Activated naive CD4-positive, alpha-beta T cell treated with anti-CD3 and anti-CD28 coated beads, Interleukin-2, amount 50 U/mL, for 24 hours (primary cell): ENCODE data around the gene VPS13C.

Source experiments
- H3K27ac Mint-ChIP-seq: one replicate; pipeline ENCODE4 v1.8.0; 2021; ENCODE audit warnings: mild to moderate bottlenecking, mixed read lengths
- H3K27me3 Mint-ChIP-seq: one replicate; pipeline ENCODE4 v1.8.0; 2021; ENCODE audit warnings: mixed read lengths
- H3K36me3 Mint-ChIP-seq: one replicate; pipeline ENCODE4 v1.8.0; 2021; ENCODE audit warnings: mixed read lengths
- H3K4me1 Mint-ChIP-seq: one replicate; pipeline ENCODE4 v1.8.0; 2021; ENCODE audit warnings: mixed read lengths
- H3K4me3 Mint-ChIP-seq: one replicate; pipeline ENCODE4 v1.8.0; 2021; ENCODE audit warnings: mild to moderate bottlenecking, mixed read lengths
- H3K9me3 Mint-ChIP-seq: one replicate; pipeline ENCODE4 v1.8.0; 2021; ENCODE audit warnings: mixed read lengths

Gene VPS13C

GRCh38 chr15:62088353-62088693 is 28.1 kb upstream of the VPS13C start:
- Mint-ChIP-seq H3K9me3 (no peaks in the 10 kb centered on the region), H3K27ac (no peak overlapping the region), H3K36me3 (no peaks in the 10 kb centered on the region), H3K27me3 (peaks cover 1% of the 10 kb centered on the region), H3K4me1 (no peaks in the 10 kb centered on the region), H3K4me3 (no peak overlapping the region)

- Mint-ChIP-seq H3K9me3 (no peaks in the 10 kb centered on the region), H3K27ac (no peak overlapping the region), H3K36me3 (no peaks in the 10 kb centered on the region), H3K4me3 (no peak overlapping the region), H3K4me1 (no peaks in the 10 kb centered on the region), H3K27me3 (peaks cover 1% of the 10 kb centered on the region)
Measured at GRCh38 chr15:62087671-62088352, 27.6 kb upstream of the VPS13C start.

GRCh38 chr15:62085740-62086139 is 25.5 kb upstream of the VPS13C start:
- peaks cover 1% of the 10 kb centered on the region for H3K27me3 Mint-ChIP-seq
- no peak overlapping the region for H3K27ac Mint-ChIP-seq
- H3K36me3 Mint-ChIP-seq = no peaks in the 10 kb centered on the region

GRCh38 chr15:62083194-62084154 is 23.2 kb upstream of the VPS13C start:
- Mint-ChIP-seq H3K36me3 (no peaks in the 10 kb centered on the region), H3K27ac (no peak overlapping the region), H3K4me3 (no peak overlapping the region), H3K4me1 (no peaks in the 10 kb centered on the region), H3K27me3 (no peaks in the 10 kb centered on the region), H3K9me3 (no peaks in the 10 kb centered on the region)

More at GRCh38 chr15:62085740-62086139, 25.5 kb upstream of the VPS13C start:
- Mint-ChIP-seq H3K4me3 (no peak overlapping the region), H3K4me1 (no peaks in the 10 kb centered on the region), H3K9me3 (no peaks in the 10 kb centered on the region)

GRCh38 chr15:62079594-62079993 is 19.3 kb upstream of the VPS13C start:
- no peaks in the 10 kb centered on the region for H3K27me3 Mint-ChIP-seq
- no peaks in the 10 kb centered on the region for H3K4me1 Mint-ChIP-seq
- H3K27ac Mint-ChIP-seq = no peak overlapping the region
- H3K4me3 Mint-ChIP-seq = no peak overlapping the region
- no peaks in the 10 kb centered on the region for H3K9me3 Mint-ChIP-seq
- H3K36me3 Mint-ChIP-seq = no peaks in the 10 kb centered on the region

GRCh38 chr15:62075595-62076277 is 15.5 kb upstream of the VPS13C start:
- no peak overlapping the region for H3K27ac Mint-ChIP-seq
- no peaks in the 10 kb centered on the region for H3K4me1 Mint-ChIP-seq
- peaks cover 2% of the 10 kb centered on the region for H3K27me3 Mint-ChIP-seq
- no peak overlapping the region for H3K4me3 Mint-ChIP-seq
- H3K9me3 Mint-ChIP-seq = no peaks in the 10 kb centered on the region
- no peaks in the 10 kb centered on the region for H3K36me3 Mint-ChIP-seq

GRCh38 chr15:62071711-62072308 is 11.6 kb upstream of the VPS13C start:
- peaks cover 12% of the 10 kb centered on the region for H3K4me1 Mint-ChIP-seq
- no peak overlapping the region for H3K4me3 Mint-ChIP-seq

GRCh38 chr15:62069551-62069950 is 9.3 kb upstream of the VPS13C start:
- peaks cover 19% of the 10 kb centered on the region for H3K4me1 Mint-ChIP-seq
- H3K9me3 Mint-ChIP-seq = no peaks in the 10 kb centered on the region
- peaks cover 19% of the 10 kb centered on the region for H3K27me3 Mint-ChIP-seq
- H3K27ac Mint-ChIP-seq = no peak overlapping the region
- no peaks in the 10 kb centered on the region for H3K36me3 Mint-ChIP-seq
- no peak overlapping the region for H3K4me3 Mint-ChIP-seq

More at GRCh38 chr15:62071711-62072308, 11.6 kb upstream of the VPS13C start:
- Mint-ChIP-seq H3K27me3 (peaks cover 12% of the 10 kb centered on the region), H3K9me3 (no peaks in the 10 kb centered on the region), H3K36me3 (no peaks in the 10 kb centered on the region), H3K27ac (no peak overlapping the region)

- no peaks in the 10 kb centered on the region for H3K9me3 Mint-ChIP-seq
- no peaks in the 10 kb centered on the region for H3K36me3 Mint-ChIP-seq
- peak overlapping the region; percentile 81 for H3K4me3 Mint-ChIP-seq
- H3K27me3 Mint-ChIP-seq = peaks cover 19% of the 10 kb centered on the region
- H3K4me1 Mint-ChIP-seq = peaks cover 22% of the 10 kb centered on the region
- H3K27ac Mint-ChIP-seq = peak overlapping the region; percentile 57
Measured at GRCh38 chr15:62068810-62069167, 8.5 kb upstream of the VPS13C start.

GRCh38 chr15:62068071-62068809 is 8.0 kb upstream of the VPS13C start:
- Mint-ChIP-seq H3K27me3 (peaks cover 19% of the 10 kb centered on the region), H3K4me1 (peaks cover 27% of the 10 kb centered on the region), H3K4me3 (peak overlapping the region; percentile 81), H3K36me3 (no peaks in the 10 kb centered on the region), H3K9me3 (no peaks in the 10 kb centered on the region), H3K27ac (peak overlapping the region; percentile 57)

GRCh38 chr15:62067448-62068044 is 7.3 kb upstream of the VPS13C start:
- Mint-ChIP-seq H3K36me3 (no peaks in the 10 kb centered on the region), H3K4me1 (peaks cover 29% of the 10 kb centered on the region), H3K27me3 (peaks cover 17% of the 10 kb centered on the region), H3K27ac (peak overlapping the region; percentile 88), H3K9me3 (no peaks in the 10 kb centered on the region), H3K4me3 (peak overlapping the region; percentile 90)

- H3K4me3 Mint-ChIP-seq = peak within 1 kb of the TSS; percentile 90
- H3K27ac Mint-ChIP-seq = peak within 1 kb of the TSS; percentile 88
Measured at GRCh38 chr15:62066663-62067447, 6.6 kb upstream of the VPS13C start, which contains the start of gene C2CD4A. TSS of gene C2CD4A (plus strand) at chr15:62066977. CDS start at chr15:62067614, 637 bp downstream.

GRCh38 chr15:62063825-62064635 is 3.8 kb upstream of the VPS13C start:
- Mint-ChIP-seq H3K36me3 (no peaks in the 10 kb centered on the region), H3K9me3 (no peaks in the 10 kb centered on the region), H3K4me3 (no peak overlapping the region), H3K27me3 (peaks cover 15% of the 10 kb centered on the region), H3K27ac (no peak overlapping the region), H3K4me1 (peaks cover 52% of the 10 kb centered on the region)

More at GRCh38 chr15:62066663-62067447, 6.6 kb upstream of the VPS13C start, which contains the start of gene C2CD4A:
- H3K4me1 Mint-ChIP-seq = peaks cover 36% of the 10 kb centered on the region
- no peaks in the 10 kb centered on the region for H3K9me3 Mint-ChIP-seq
- H3K36me3 Mint-ChIP-seq = no peaks in the 10 kb centered on the region
- H3K27me3 Mint-ChIP-seq = peaks cover 17% of the 10 kb centered on the region
